NCI-H2196 treated with DMSO at 0.1 percent for 48 hours (cell line): ENCODE data around the gene ADGRL1.

Experiments used
- DNase-seq: peaks from one replicate; lab custom pipeline; 2025; ENCODE audit not compliant: unreplicated experiment; lab: John Stamatoyannopoulos, UW

ADGRL1 gene

DNA sequence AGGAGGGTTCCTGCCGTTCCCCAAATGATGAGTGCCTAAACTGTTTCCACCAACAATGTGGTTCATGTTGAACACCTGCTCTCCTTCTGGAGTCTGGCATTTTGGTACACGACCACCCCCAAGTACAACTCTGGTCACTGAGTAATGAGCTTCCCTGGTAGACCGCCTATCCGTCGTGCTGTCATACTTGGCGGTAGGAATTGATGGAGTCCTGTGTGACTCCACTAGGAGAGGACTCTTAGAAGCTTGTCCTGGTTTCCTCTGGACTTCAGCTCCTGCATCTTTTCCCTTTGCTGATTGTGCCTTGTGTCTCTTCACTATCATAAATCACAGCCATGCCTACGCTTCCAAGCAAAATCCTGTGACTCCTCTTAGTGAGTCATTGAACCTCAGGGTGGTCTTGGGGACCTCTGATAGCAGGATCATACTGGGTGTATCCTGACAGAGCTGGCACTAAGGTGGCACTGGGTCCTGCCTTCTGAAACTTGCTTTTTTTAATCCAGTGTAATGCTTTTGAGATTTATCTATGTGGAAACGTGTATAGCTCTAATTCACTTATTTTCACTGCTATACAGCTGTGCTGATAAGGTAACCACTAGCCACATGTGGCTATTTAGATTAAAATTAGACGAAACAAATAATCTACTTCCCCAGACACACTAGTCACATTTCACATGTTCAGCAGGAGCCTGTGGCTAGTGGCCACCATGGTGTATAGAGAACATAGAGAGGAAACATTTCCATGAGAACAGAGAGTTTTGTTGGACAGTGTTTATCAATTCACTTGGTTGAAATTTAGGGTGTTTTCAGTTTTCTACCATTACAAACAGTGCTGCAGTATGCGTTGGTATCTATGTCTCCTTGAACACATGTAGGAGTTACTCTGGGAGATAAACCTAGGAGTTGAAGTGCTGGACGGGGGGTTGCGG is 63.4 kb downstream of the ADGRL1 start:
- no peak for DNase-seq

DNA sequence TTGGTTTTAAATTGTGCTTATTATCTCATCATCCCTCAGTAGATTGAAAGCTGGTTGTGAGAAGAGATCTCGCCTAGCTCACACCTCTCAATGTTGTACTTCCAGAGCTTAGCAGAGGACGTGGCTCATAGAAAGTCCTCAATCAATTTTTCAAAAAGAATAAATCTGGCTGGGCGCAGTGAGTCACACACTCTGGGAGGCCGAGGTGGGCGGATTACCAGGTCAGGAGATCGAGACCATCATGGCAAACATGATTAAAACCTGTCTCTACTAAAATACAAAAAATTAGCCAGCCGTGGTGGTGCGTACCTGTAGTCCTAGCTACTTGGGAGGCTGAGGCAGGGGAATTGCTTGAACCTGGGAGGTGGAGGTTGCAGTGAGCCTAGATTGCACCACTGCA is 64.9 kb downstream of the ADGRL1 start:
- DNase-seq, result no peak

DNA sequence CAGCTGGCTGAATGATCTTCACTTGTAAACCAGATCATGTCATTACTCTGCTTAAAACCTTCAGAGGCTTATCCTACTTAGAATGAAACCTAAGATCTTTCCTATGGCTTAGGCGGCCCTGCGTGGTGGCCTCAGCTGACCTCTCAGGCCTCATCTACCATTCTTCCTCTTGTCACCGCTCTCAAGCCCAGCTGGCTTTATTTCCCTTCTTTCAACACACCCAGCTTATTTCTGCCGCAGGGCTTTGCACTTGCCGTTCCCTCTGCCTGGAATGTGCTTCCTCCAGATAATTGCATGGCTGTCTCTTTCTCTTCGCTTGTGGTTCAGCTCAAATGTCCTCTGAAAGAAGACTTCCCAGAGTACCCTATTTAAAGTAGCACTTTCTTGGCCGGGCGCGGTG is 66.0 kb downstream of the ADGRL1 start:
- DNase-seq, result no peak

DNA sequence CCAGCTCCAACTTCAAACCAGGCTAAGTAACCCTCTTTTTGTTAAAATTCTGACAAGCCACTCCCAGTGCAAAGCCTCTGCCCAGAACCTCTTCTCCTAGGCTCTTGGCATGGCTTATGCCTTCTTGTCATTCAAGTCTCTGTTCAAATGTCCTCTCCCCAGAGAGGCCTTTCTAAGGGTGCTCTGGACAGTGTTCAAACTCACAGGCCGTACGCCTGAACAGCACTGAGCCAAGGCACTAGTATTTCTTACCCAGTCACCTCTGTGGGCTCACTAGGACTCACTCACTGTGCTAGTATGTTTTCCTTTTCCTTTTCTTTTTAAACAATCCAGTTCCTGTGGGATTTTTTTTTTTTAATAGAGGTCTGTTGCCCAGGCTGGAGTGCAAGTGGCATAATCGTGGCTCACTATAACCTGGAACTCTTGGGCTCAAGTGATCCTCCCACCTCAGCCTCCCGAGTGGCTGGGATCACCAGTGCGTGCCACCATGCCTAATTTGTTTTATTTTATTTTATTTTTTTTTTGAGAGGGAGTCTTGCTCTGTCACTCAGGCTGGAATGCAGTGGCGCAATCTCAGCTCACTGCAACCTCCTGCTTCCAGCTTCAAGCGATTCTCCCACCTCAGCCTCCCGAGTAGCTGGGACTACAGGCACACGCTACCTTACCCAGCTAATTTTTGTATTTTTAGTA is 67.2 kb downstream of the ADGRL1 start:
- no peak for DNase-seq

DNA sequence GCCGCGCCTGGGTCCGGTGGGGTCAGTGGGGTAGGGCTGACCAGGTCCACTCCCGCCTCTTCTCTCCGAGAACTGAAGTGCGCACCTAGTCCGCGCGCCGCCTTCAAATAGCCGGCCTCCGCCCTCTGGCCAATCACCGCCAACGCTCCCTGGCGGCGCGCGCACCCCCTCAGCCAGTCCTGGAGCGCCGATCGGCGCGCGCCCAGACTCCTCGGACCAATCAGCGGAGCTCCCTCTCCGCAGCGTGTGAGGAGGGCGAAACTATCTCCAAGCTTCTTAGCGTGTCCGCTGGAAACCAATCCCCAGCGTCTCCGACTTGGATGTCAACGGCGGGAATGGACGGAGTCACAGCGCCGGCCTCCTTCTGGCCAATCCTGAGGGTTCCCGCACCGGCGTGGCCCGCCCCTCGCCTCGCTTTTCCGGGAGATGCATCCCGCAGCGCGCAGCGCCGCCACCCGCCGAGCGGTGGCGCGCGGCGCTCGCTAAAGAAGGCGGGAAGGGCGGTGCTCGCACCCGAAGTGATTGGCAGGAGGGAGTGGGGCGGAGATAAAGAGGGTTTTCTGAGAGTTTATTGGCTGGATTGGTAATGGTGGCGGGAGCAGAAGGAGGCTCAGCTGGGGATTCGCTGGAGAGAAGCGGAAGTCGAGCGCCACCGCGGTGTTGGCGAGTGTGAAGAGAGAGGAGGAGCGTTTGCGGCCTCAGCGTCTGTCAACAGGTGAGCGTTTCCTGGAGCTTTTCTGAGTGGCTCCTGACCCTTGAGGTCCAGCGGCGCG is 69.3 kb downstream of the ADGRL1 start, which contains the start of gene ASF1B:
ASF1B (minus strand) TSS at position 81 of the 773 bp plus-strand sequence. CDS start 133 bp downstream, outside the sequence.
- DNase-seq, result peak; percentile 100

DNA sequence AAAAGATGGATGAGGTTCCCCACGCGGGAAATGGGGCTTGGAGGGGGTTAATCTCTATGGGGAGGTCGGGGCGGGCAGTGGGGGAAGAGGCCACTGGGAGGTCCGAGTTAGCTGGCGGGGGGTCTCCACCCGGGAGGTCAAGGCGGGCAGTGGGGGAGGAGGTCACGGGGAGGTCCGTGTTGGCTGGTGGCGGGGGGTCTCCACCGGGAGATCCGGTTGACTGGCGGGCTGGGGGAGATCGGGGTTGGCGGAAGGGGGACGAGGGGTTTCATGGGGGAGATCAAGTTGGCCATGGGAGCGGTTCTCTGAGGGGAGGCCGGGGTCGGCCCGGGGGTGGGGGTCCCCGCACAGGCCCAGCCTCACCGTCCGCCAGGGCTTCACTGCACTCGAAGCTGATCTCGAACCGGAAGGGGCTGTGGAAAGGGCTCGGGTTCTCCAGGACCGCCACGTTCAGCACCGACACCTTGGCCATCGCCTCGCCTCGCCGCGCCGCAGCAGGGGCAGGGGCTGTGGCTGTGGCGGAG is 69.9 kb downstream of the ADGRL1 start:
- DNase-seq, result no peak

DNA sequence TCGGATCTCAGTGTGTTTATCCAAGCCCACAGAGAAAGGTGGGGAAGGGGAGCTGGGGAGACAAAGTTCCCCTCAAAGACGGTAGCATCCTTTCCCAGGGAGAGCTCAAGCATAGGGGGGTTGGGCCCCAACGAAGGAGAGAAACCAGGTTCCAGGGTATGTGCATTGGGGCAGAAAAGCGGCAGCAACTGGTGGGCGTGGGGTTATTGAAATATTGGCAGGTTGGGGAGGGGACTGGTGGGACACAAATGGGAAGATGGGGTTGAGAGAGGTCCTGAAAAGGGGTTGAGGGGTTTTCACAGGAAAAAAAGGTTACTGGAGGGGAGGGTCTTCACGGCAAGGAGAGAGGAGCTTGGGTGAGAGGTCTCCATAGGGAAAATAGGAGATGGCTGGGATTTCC is 70.6 kb downstream of the ADGRL1 start:
- no peak for DNase-seq

DNA sequence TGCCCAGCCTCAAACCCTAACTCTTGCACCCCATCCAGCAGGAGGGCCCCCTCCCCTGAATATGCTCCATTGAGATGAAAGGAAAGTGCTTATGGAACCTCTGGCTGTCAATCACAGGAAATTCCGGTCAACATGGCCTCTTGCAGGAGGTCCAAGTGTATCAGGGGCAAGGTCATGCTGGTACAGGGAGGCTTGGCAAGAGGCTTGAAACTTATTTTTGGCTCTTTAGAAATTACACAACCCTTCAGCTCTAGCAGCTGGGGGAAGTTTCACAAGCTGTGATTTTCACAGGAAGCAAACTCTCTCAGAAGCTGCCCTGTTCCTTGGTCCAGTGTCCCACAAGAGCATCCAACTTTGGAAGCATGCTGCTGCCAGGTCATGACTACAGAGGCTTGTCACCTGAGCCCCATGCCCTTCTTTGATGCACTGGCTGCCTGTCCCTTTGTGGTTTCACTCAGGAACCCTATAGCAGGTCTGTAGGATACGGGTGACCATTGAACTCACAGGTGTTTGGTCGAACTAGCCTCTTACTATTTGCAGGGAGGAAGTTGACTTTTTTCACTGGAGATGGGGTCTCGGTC is 78.0 kb downstream of the ADGRL1 start:
- DNase-seq, result no peak

DNA sequence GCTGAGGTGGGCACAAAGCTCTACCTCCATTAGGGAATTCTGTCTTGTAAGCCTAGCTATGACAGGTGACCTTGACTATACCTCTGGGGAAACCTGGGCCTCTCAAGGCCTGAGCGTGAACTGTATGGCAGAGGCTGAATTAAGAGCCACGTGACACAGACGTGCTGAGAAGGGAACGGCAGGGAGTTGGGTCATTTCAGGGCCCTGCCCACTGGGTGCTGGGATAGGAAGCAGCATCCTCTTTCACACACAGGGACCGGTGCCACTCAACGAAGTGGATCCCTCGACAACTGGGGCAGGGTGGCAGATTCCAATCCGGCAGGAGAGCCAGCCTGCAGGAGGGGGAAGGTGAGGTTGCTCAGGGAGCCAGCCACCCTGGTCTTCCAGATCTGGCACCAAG is 78.8 kb downstream of the ADGRL1 start:
- no peak for DNase-seq

DNA sequence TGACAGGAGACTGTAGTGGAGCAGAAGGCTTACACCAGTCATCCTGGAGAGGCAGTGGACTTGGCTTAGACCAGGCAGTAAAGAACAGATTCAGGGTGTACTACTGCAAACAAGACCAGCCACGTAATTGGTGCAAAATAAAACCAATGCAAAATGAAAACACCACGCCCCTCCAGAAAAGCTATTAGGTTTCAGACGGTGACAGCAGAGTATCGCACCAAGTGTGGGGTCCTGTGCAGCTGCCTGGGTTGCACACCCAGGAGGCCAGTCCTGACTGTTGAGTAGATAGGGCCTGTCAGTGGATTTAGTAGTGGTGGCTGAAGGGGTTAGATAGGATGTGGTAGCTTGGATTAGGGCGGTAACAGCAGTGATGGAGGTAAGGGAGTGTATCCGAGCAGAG is 83.0 kb downstream of the ADGRL1 start:
- no peak for DNase-seq

DNA sequence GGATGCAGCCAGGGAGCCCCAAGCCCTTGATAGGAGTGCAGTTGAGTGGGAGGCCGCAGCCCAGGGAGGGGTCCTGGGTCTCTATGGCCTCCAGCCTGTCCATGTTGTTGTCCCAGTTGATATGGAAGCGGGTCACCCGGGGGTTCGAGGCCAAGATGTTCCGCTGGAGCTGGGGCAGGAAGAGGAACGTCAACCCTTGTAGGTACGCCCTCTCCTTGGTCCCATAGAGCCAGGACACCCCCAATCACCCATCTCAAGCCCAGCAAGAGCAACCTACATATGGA is 85.5 kb downstream of the ADGRL1 start:
- no peak for DNase-seq

DNA sequence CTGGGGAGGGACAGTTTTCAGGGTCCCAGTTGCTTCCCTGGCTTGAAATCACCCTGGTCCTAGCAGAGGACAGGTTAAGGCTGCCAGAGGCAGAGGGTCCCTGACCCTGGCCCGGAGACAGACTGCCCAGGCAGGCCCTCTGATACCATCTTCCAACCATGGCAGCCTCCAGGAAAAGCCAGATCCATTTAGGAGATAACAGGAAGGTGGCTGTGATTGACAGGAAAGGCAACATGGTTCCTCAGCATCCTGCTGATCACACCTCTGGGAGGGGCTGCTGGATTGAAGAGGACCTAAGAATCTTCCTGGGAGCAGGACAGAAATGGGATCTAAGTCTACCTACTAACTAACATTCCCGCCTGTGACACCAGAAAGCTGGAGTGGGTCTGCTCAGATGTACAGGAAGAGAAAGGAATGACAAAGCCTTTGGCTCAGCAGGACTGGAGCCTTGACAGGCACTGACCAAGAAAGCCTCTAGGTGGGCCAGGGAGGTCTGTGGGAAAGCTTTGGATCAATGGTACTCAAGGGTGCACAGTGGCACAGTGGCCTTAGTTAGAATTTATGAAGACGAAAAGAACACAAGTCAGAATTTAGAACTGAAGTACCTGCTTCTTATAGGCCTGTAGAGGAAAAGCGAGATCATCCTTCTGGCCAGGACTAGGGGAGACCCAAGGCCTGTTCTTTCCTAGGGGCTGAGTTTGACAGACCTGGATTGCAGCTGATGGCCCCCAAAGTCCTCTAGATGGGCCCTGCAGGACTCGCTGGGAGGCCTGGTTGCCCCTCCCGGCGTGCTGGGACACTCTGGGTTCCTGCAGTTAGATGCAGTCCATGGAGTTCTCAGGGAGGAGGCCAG is 86.1 kb downstream of the ADGRL1 start:
- DNase-seq, result no peak

DNA sequence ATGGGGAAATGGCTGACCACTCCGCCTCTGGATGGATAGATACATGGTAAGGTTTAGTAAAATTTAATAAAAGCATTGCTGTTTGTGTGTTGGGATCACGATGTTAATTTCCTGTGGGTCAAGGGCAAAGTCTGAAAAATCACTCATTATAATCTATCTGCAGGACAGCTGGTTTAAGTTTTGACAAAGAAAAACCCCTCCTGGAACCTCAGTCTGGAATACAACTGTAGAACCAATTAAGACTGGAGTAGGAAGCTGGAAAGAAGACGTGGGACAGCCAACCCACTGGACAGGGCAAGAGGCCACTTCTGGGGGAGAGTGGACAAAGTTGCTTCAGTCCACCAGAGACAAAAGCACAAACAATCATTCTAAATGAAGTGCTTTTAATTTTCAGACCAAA is 86.8 kb downstream of the ADGRL1 start:
- no peak for DNase-seq

DNA sequence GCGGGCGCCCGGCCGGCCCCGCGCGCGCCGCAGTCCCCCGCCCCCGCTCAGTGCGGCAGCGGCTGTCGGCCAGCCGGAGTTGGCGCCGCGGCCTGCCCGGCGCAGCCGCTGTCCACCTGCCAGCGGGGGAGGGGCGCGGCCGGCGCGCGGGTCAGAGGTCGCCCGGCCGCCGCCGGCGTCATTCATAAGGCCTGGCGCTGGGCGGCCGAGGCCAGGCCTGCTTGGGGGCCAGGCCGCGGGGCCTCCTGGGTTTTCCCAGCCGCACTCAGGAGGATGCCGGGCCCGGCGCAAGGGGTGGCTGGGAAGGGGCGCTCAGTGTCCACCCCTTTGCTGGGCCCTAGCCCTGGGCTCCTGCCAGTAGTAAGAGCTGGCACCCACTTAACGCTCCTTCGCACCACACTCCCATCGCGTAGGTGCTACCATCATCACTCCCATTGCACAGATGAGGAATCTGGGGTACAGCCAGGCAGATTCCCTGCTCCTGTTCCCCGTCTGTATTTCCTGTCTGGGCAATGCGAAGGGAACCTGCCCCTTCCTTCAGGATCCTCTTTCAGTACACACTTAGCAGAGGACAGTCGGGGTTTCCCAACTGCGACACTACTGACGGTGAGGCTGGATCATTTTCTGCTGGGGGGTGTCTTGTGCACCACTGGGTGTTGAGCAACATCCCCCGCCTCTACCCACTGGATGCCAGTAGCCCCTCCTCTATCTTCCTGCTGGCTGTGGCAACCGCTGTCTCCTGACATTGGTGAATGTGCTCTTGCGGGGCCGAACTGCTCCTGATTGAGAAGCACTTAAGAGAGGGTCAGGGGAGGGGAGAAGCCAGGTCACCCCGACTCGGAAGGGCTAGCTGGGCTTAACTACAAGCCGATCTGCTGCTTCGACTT is 87.6 kb downstream of the ADGRL1 start:
- DNase-seq, result peak; percentile 80

DNA sequence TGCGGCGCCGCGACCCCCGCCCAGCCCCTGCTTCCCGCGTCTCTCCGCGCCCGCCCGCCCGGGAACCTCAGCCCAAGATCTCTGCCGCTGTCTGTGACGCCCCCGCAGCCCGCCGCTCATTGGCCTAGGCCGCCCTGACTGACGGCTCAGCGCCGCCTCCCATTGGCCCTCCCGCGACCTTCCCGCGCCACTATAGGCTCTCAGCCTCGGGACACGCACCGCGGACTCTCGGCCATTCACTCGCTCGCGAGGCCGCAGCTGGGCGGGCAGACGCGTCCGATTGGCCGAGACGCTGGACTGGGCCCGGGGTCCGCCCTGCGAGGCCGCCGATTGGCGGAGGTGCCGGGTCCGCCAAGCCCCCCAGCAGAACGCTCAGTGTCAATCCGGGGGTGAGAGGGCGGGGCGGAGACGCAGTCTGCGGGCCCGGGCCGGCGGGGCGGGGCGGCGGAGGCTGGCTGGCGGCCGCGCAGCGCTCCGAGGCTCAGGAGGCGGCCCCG is 88.3 kb downstream of the ADGRL1 start, which contains the start of gene PRKACA:
PRKACA (minus strand) TSS at position 95 of the 497 bp plus-strand sequence. CDS start 215 bp downstream, outside the sequence.
- DNase-seq, result peak; percentile 96

DNA sequence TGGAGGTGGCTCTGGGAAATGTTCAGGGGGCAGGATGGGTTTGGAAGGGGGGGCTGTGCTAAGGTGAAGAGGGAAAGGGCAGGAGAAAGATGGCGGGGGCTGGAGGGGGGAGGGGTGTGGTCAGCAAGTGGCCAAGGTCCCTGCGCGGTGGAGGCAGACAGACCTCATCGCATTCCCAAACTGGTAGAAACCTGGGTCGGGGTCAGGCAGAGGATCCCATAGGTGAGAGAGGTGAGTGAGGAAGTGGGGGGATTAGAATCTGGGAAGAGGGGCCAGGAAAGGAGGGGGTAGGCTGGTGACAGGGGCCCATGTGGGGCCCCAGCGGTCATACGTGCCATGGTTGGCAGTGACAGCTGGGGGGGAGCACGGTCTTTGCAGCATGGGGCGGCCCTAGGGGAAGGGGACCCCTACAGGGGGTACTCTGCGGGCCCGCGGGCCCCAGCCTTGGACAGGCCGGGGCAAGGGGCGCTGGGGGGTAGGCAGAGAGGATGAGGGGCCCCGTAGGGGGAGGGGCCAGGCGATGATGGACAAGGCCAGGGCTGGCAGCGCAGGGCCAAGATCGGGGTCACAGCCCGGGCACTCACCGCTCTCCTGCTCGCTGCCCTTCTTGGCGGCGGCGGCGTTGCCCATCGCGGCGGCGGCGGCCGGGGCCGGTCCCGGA is 88.9 kb downstream of the ADGRL1 start:
- no peak for DNase-seq

DNA sequence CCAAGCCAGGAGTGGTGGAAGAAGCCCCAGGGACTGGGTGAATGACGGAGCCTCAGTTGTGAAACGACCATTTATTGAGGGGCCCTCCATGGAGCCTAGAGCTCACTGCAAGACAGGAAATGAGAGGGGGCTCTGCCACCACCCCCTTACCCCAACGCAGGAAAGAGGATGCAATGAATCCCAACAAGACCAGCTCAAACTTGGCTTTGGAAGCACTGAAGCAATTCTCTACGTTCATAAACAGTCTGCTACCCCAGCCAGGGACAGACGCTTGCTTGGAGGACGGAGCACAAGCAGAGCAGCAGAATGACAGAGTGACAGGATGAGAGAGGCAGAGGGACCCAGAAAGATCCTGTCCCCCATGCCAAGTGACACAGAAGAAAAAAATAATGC is 89.4 kb downstream of the ADGRL1 start:
- DNase-seq, result no peak

DNA sequence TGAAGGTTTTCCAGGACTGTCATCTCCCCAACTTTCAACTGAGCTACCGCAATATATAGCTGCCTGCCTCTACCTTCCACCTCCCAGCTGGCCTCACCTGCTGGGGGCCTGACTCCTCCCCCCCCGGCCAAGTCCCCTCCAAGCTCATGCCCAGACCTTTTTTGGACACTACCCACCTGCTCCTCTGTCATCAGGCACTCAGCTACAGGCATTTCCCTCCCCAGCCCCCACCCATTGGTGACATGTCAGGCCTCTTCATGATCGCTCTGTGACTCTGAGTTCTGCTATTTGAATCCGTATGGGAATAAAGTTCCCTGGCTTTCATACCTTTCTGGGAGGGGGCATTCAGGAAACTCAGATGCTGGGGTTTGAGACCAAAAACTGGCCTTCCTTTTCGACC is 90.2 kb downstream of the ADGRL1 start:
- DNase-seq, result no peak
